HEK293T (cell line): Measurements from ENCODE around the gene KCNJ10.

Experiments used
- CTCF ChIA-PET: fragments of 350-600 bp; formaldehyde crosslinking; extraction: SDS; loops from one replicate; lab custom pipeline; 2021; ENCODE audit warnings: antibody characterized with exemption, inconsistent platforms; lab: Yijun Ruan, JAX
- POLR2A ChIA-PET: fragments of 350-600 bp; formaldehyde crosslinking; extraction: SDS; loops from one replicate; lab custom pipeline; 2020; ENCODE audit warnings: antibody characterized with exemption, inconsistent platforms; lab: Yijun Ruan, JAX
- DNase-seq: peaks from one replicate; pipeline ENCODE4 v3.0.0; 2012; ENCODE audit warnings: mixed read lengths; ENCODE audit errors: extremely low spot score
- ARNT ChIP-seq: fragments of 450-650 bp; IDR thresholded peaks from 2 replicates; pipeline ENCODE4 v1.6.1; 2017; ENCODE audit warnings: mild to moderate bottlenecking
- BHLHE40 ChIP-seq: fragments of 450-650 bp; IDR thresholded peaks from 2 replicates; pipeline ENCODE4 v1.6.1; 2016; ENCODE audit warnings: mild to moderate bottlenecking, moderate library complexity, borderline replicate concordance
- CTBP1 ChIP-seq: fragments of 450-650 bp; IDR thresholded peaks from 2 replicates; pipeline ENCODE4 v1.6.1; 2016; ENCODE audit warnings: borderline replicate concordance
- ELF4 ChIP-seq: fragments of 450-650 bp; IDR thresholded peaks from 2 replicates; pipeline ENCODE4 v1.6.1; 2017; ENCODE audit warnings: antibody characterized with exemption
- FOXA1 ChIP-seq: fragments of 450-650 bp; IDR thresholded peaks from 2 replicates; pipeline ENCODE4 v1.6.1; 2016; ENCODE audit warnings: mild to moderate bottlenecking
- FOXK2 ChIP-seq: fragments of 450-650 bp; IDR thresholded peaks from 2 replicates; pipeline ENCODE4 v1.6.1; 2016; ENCODE audit warnings: mild to moderate bottlenecking
- FOXM1 ChIP-seq: fragments of 450-650 bp; IDR thresholded peaks from 2 replicates; pipeline ENCODE4 v1.6.1; 2017; ENCODE audit warnings: mild to moderate bottlenecking, borderline replicate concordance
- HDGF ChIP-seq: fragments of 450-650 bp; IDR thresholded peaks from 2 replicates; pipeline ENCODE4 v1.6.1; 2017; ENCODE audit warnings: antibody characterized with exemption, borderline replicate concordance
- L3MBTL2 ChIP-seq: fragments of 450-650 bp; conservative IDR thresholded peaks from 2 replicates; pipeline ENCODE4 v1.6.1; 2016; ENCODE audit warnings: mild to moderate bottlenecking
- LEF1 ChIP-seq: fragments of 450-650 bp; IDR thresholded peaks from 2 replicates; pipeline ENCODE4 v1.6.1; 2017; ENCODE audit warnings: mild to moderate bottlenecking, borderline replicate concordance
- NFRKB ChIP-seq: fragments of 450-650 bp; IDR thresholded peaks from 2 replicates; pipeline ENCODE4 v1.6.1; 2016; ENCODE audit warnings: mild to moderate bottlenecking, moderate library complexity
- PKNOX1 ChIP-seq: fragments of 450-650 bp; IDR thresholded peaks from 2 replicates; pipeline ENCODE4 v1.6.1; 2016
- SP1 ChIP-seq: fragments of 450-650 bp; IDR thresholded peaks from 2 replicates; pipeline ENCODE4 v1.6.1; 2017
- SUZ12 ChIP-seq: fragments of 450-650 bp; IDR thresholded peaks from 2 replicates; pipeline ENCODE4 v1.6.1; 2016; ENCODE audit warnings: mild to moderate bottlenecking
- TARDBP ChIP-seq: fragments of 450-650 bp; IDR thresholded peaks from 2 replicates; pipeline ENCODE4 v1.6.1; 2016
- ZNF384 ChIP-seq: fragments of 450-650 bp; IDR thresholded peaks from 2 replicates; pipeline ENCODE4 v1.6.1; 2016

Gene KCNJ10

GRCh38 chr1:159990005-159990404, 80.0 kb downstream of the KCNJ10 start:
- no peak for DNase-seq
- ChIA-PET POLR2A (no interaction called here), CTCF (no interaction called here)
- TF ChIP-seq SP1 (no peak), FOXM1 (no peak)

- CTCF ChIA-PET = no interaction called here
- TF ChIP-seq FOXM1 = no peak
- TF ChIP-seq ARNT = no peak
- no peak for TF ChIP-seq FOXA1
- TF ChIP-seq PKNOX1 = no peak
- no peak for TF ChIP-seq ELF4
- no peak for TF ChIP-seq FOXK2
- no peak for TF ChIP-seq L3MBTL2
- no peak for TF ChIP-seq SP1
- no peak for TF ChIP-seq NFRKB
- TF ChIP-seq HDGF = no peak
- no peak for TF ChIP-seq ZNF384
- TF ChIP-seq CTBP1 = no peak
- TF ChIP-seq SUZ12 = no peak
- TF ChIP-seq LEF1 = no peak
- no peak for TF ChIP-seq BHLHE40
- no peak for TF ChIP-seq TARDBP
- DNase-seq = no peak
- POLR2A ChIA-PET = no interaction called here
These were observed 80.4 kb downstream of the KCNJ10 start for GRCh38 chr1:159989581-159989980.

- DNase-seq = no peak
- no peak for TF ChIP-seq FOXK2
- no peak for TF ChIP-seq SUZ12
- TF ChIP-seq TARDBP = no peak
- TF ChIP-seq FOXM1 = no peak
- TF ChIP-seq L3MBTL2 = no peak
- CTCF ChIA-PET = no interaction called here
- POLR2A ChIA-PET = no interaction called here
These were observed 82.0 kb downstream of the KCNJ10 start for GRCh38 chr1:159988006-159988405.

- ChIA-PET POLR2A (no interaction called here), CTCF (no interaction called here)
- DNase-seq = no peak
- no peak for TF ChIP-seq ZNF384
- TF ChIP-seq TARDBP = no peak
- TF ChIP-seq FOXK2 = no peak
- no peak for TF ChIP-seq ARNT
- TF ChIP-seq LEF1 = no peak
- no peak for TF ChIP-seq NFRKB
- no peak for TF ChIP-seq PKNOX1
- no peak for TF ChIP-seq SUZ12
- TF ChIP-seq BHLHE40 = no peak
- TF ChIP-seq SP1 = no peak
- no peak for TF ChIP-seq FOXA1
- no peak for TF ChIP-seq ELF4
These were observed 82.8 kb downstream of the KCNJ10 start for GRCh38 chr1:159987186-159987585.

GRCh38 chr1:159986531-159986930, 83.4 kb downstream of the KCNJ10 start:
- TF ChIP-seq SP1 (no peak), FOXM1 (no peak), ZNF384 (no peak), SUZ12 (no peak), LEF1 (no peak), PKNOX1 (no peak), FOXA1 (no peak), BHLHE40 (no peak), ARNT (no peak)
- ChIA-PET POLR2A (no interaction called here), CTCF (no interaction called here)
- no peak for DNase-seq

- ChIA-PET POLR2A (no interaction called here), CTCF (no interaction called here)
- DNase-seq = no peak
- TF ChIP-seq ELF4 (no peak), SUZ12 (no peak), SP1 (no peak), TARDBP (no peak), HDGF (no peak), FOXA1 (no peak), ZNF384 (no peak), CTBP1 (no peak), BHLHE40 (no peak), LEF1 (no peak), FOXM1 (no peak), PKNOX1 (no peak), ARNT (no peak), NFRKB (no peak), FOXK2 (no peak), L3MBTL2 (no peak)
These were observed 83.9 kb downstream of the KCNJ10 start for GRCh38 chr1:159986093-159986492.

GRCh38 chr1:159985473-159985872, 84.5 kb downstream of the KCNJ10 start:
- no peak for TF ChIP-seq SUZ12
- no peak for TF ChIP-seq TARDBP
- TF ChIP-seq HDGF = no peak
- TF ChIP-seq CTBP1 = no peak
- no peak for TF ChIP-seq FOXM1
- no peak for TF ChIP-seq ZNF384
- no peak for TF ChIP-seq PKNOX1
- ChIA-PET CTCF (no interaction called here), POLR2A (no interaction called here)
- DNase-seq = no peak
